Measurements from ENCODE around the gene FAM117A.
A peak's percentile ranks its signal among the peaks of the same experiment; 100 is the strongest.

Gene FAM117A

GRCh38 chr17:49703557-49704277, 60.2 kb downstream of the FAM117A start:
- no peak overlapping the region for H3K4me3 ChIP-seq (ENCODE audit: low read depth, low read length)
- H3K9ac ChIP-seq (ENCODE audit: low read length): no peak overlapping the region
- H3K36me3 ChIP-seq (ENCODE audit: control insufficient read depth, insufficient read depth, low read length): peaks cover 60% of the 10 kb centered on the region
- H3K27ac ChIP-seq (ENCODE audit: low read depth, low read length): no peak overlapping the region
- H3K9me3 ChIP-seq (ENCODE audit: control insufficient read depth, insufficient read depth, low read depth, low read length): no peaks in the 10 kb centered on the region
- peaks cover 4% of the 10 kb centered on the region; the same call in 1 of the 2 replicates for H3K4me1 ChIP-seq (ENCODE audit: control insufficient read depth, insufficient read depth, low read length)
- H3K27me3 ChIP-seq (ENCODE audit: control insufficient read depth, insufficient read depth, low read length): no peaks in the 10 kb centered on the region

DNA sequence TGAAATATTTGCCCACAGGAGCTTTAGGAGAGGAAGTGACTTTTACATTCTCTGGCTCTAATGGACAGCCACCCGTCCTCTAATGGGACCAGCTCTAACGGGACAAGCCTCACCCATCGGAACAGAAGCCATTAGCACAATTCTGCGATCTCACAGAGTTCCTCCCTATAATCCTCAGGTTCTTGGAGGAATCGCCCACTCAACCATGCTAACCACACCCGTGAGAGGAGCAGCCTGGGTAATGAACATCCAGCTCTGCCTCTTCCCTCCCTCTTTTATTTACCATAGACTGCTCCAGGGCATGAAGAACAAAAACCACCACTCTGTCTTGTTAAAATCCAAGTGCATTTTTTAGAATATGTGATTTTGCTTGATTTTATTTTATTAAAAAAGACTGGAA, 63.0 kb downstream of the FAM117A start:
- Histone ChIP-seq H3K4me3 (ENCODE audit: low read depth, low read length) (no peak overlapping the region), H3K27me3 (ENCODE audit: control insufficient read depth, insufficient read depth, low read length) (no peaks in the 10 kb centered on the region), H3K36me3 (ENCODE audit: control insufficient read depth, insufficient read depth, low read length) (peaks cover 60% of the 10 kb centered on the region), H3K27ac (ENCODE audit: low read depth, low read length) (no peak overlapping the region), H3K9me3 (ENCODE audit: control insufficient read depth, insufficient read depth, low read depth, low read length) (no peaks in the 10 kb centered on the region), H3K4me1 (ENCODE audit: control insufficient read depth, insufficient read depth, low read length) (no peaks in the 10 kb centered on the region), H3K9ac (ENCODE audit: low read length) (no peak overlapping the region)

GRCh38 chr17:49699966-49700575, 63.9 kb downstream of the FAM117A start:
- Histone ChIP-seq H3K9ac (ENCODE audit: low read length) (no peak overlapping the region), H3K36me3 (ENCODE audit: control insufficient read depth, insufficient read depth, low read length) (peaks cover 51% of the 10 kb centered on the region), H3K4me3 (ENCODE audit: low read depth, low read length) (no peak overlapping the region), H3K27me3 (ENCODE audit: control insufficient read depth, insufficient read depth, low read length) (peaks cover under 1% of the 10 kb centered on the region; the same call in 1 of the 2 replicates), H3K4me1 (ENCODE audit: control insufficient read depth, insufficient read depth, low read length) (0 out of 2 replicates have a peak, but pooled peaks cover 2% of the 10 kb centered on the region), H3K27ac (ENCODE audit: low read depth, low read length) (no peak overlapping the region), H3K9me3 (ENCODE audit: control insufficient read depth, insufficient read depth, low read depth, low read length) (no peaks in the 10 kb centered on the region)

DNA sequence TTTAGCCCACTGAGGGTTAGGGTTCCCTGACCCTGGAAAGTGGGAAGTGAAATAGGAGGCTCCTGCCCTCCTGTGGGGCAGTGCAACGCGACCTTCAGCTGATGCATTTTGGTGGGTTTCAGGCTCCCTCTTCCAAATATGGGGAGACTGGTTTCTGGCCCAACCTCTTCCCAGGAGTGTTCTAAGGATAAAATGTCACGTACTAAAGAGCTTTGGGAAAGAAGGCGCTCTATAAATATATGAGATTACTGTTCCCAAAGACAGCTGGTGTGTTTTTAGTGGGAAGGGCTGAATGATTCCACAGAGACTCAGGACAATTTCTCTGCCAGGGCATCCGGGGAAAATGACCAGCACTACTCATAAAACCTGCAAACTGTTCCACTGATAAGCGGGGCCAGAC, 65.9 kb downstream of the FAM117A start:
- H3K4me1 ChIP-seq (ENCODE audit: control insufficient read depth, insufficient read depth, low read length): 0 out of 2 replicates have a peak, but pooled peaks cover 6% of the 10 kb centered on the region
- H3K27me3 ChIP-seq (ENCODE audit: control insufficient read depth, insufficient read depth, low read length): peaks cover 5% of the 10 kb centered on the region; the same call in 1 of the 2 replicates
- peaks cover 31% of the 10 kb centered on the region for H3K36me3 ChIP-seq (ENCODE audit: control insufficient read depth, insufficient read depth, low read length)
- H3K9me3 ChIP-seq (ENCODE audit: control insufficient read depth, insufficient read depth, low read depth, low read length): no peaks in the 10 kb centered on the region
- no peak overlapping the region for H3K4me3 ChIP-seq (ENCODE audit: low read depth, low read length)
- no peak overlapping the region for H3K27ac ChIP-seq (ENCODE audit: low read depth, low read length)
- H3K9ac ChIP-seq (ENCODE audit: low read length): no peak overlapping the region

DNA sequence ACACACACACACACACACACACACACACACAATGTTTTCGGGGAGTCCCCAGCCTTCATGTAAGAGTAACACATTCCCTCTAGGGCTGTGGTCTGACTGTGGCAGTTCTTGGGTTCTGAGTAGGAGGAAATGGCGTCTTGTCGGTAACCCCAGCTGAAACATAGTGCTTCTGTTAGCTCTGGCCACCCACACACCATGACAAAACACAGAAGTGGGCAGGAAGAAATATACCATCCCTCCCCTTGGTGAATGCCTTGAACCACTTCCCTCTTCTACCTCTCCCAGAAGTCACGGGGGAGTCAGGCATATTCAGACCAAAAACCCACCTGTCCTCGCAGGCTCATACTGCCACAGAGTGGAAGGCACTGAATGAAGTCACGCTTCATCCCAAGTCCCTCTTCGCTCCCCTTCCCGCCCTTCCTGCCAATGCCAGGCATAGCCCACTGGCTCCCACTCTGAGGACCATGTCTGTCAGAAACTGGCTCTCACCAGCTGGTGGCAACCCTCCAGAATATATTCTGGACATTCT, 67.6 kb downstream of the FAM117A start:
- H3K27me3 ChIP-seq (ENCODE audit: control insufficient read depth, insufficient read depth, low read length): peaks cover 5% of the 10 kb centered on the region; the same call in 1 of the 2 replicates
- H3K9ac ChIP-seq (ENCODE audit: low read length): no peak overlapping the region
- H3K4me1 ChIP-seq (ENCODE audit: control insufficient read depth, insufficient read depth, low read length): peaks cover 12% of the 10 kb centered on the region
- H3K9me3 ChIP-seq (ENCODE audit: control insufficient read depth, insufficient read depth, low read depth, low read length): no peaks in the 10 kb centered on the region
- H3K27ac ChIP-seq (ENCODE audit: low read depth, low read length): no peak overlapping the region
- H3K36me3 ChIP-seq (ENCODE audit: control insufficient read depth, insufficient read depth, low read length): peaks cover 14% of the 10 kb centered on the region
- no peak overlapping the region for H3K4me3 ChIP-seq (ENCODE audit: low read depth, low read length)

GRCh38 chr17:49695698-49696232, 68.2 kb downstream of the FAM117A start:
- Histone ChIP-seq H3K36me3 (ENCODE audit: control insufficient read depth, insufficient read depth, low read length) (peaks cover 9% of the 10 kb centered on the region), H3K27ac (ENCODE audit: low read depth, low read length) (no peak overlapping the region), H3K9ac (ENCODE audit: low read length) (no peak overlapping the region), H3K9me3 (ENCODE audit: control insufficient read depth, insufficient read depth, low read depth, low read length) (no peaks in the 10 kb centered on the region), H3K27me3 (ENCODE audit: control insufficient read depth, insufficient read depth, low read length) (peaks cover 5% of the 10 kb centered on the region; the same call in 1 of the 2 replicates), H3K4me1 (ENCODE audit: control insufficient read depth, insufficient read depth, low read length) (peaks cover 12% of the 10 kb centered on the region), H3K4me3 (ENCODE audit: low read depth, low read length) (no peak overlapping the region)

DNA sequence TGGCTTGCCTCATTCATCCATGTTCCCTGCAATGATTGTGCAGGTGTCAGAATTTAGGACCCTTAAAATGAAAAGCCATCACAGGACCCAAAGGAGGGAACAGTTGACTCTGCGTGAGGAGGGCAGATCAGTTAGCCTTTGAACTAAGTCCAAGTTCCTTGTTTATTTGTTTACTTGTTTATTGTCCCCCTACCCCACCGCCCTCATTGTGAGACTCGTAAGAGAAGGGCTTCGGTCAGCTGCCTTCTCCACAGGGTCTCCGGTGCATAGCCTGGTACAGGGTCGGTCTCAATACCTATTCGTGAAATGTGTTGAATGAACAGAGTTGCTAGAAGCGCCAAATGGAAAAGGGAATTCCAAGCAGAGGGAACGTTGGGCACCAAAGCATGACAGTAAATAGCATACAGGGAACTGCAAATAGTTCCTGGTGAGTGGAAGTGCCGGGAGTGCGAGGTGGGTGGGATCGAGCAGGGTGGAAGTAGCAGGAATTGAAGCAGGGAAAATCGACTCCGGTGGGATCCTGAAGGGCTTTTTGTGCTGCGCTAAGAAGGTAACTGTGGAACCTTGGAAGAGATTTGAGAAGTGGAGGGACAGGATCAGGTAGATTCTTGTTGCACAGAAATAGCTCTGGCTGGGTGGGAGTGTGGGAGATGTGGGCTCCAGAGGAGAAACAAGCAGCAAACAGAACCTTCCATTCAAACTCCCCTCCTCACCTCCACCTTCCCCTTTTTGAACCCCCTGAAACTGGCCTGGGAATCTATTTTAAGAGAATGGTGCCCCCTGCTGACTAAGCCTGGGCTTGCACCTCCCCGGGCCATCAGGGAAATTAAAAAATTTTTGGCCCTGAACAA, 68.9 kb downstream of the FAM117A start:
- Histone ChIP-seq H3K27ac (ENCODE audit: low read depth, low read length) (no peak overlapping the region), H3K9ac (ENCODE audit: low read length) (no peak overlapping the region), H3K36me3 (ENCODE audit: control insufficient read depth, insufficient read depth, low read length) (peaks cover 2% of the 10 kb centered on the region; the same call in 1 of the 2 replicates), H3K4me1 (ENCODE audit: control insufficient read depth, insufficient read depth, low read length) (peaks cover 12% of the 10 kb centered on the region), H3K9me3 (ENCODE audit: control insufficient read depth, insufficient read depth, low read depth, low read length) (no peaks in the 10 kb centered on the region), H3K4me3 (ENCODE audit: low read depth, low read length) (peak overlapping the region; percentile 34), H3K27me3 (ENCODE audit: control insufficient read depth, insufficient read depth, low read length) (peaks cover 5% of the 10 kb centered on the region; the same call in 1 of the 2 replicates)

DNA sequence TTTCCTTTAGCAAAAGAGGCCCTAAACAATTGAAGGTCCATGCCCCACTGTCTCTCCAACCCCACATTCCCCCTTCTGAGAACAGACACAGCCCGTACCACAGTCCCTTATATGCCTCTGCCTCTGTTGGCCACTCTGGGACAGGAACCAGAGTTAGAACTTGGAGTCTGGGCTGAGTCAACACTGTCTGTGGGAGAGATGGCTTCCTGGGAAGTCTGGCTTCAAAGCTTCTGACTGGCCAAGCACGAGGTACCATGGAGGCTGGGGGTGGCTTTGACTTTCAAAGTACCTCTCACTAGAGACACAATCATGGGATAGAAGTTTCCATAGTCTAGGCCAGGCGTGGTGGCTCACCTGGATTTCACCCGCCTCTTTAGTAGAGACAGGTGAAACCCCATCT, 71.2 kb downstream of the FAM117A start:
- Histone ChIP-seq H3K36me3 (ENCODE audit: control insufficient read depth, insufficient read depth, low read length) (no peaks in the 10 kb centered on the region), H3K4me3 (ENCODE audit: low read depth, low read length) (no peak overlapping the region), H3K27ac (ENCODE audit: low read depth, low read length) (no peak overlapping the region), H3K4me1 (ENCODE audit: control insufficient read depth, insufficient read depth, low read length) (peaks cover 16% of the 10 kb centered on the region), H3K27me3 (ENCODE audit: control insufficient read depth, insufficient read depth, low read length) (peaks cover 5% of the 10 kb centered on the region; the same call in 1 of the 2 replicates), H3K9ac (ENCODE audit: low read length) (no peak overlapping the region), H3K9me3 (ENCODE audit: control insufficient read depth, insufficient read depth, low read depth, low read length) (no peaks in the 10 kb centered on the region)

DNA sequence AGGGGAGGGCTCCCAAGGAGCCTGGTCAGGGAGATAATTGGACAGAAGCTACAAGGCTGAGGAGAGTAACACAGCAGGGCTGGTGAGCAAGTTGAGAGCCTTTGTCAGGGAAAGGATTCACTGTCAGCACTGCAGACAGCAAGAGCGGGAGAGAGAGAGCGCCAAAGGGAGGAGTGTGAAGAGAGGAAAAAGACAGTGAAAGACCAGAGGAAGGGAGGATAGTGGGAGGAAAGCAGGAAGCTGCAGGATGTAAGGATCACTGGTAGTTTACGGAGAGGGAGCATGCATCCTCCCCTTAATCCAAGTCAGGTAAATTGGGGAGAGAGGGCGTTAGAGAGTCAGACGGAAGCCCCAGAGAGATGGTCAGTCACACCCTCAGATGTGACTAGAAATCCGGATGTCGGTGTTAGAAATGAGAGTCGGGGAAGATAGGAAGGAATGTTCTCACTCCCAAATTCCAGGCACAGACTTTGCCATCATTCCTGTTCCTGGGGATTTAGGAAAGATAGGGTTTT, 72.2 kb downstream of the FAM117A start:
- H3K9me3 ChIP-seq (ENCODE audit: control insufficient read depth, insufficient read depth, low read depth, low read length): no peaks in the 10 kb centered on the region
- peaks cover 16% of the 10 kb centered on the region for H3K4me1 ChIP-seq (ENCODE audit: control insufficient read depth, insufficient read depth, low read length)
- no peaks in the 10 kb centered on the region for H3K36me3 ChIP-seq (ENCODE audit: control insufficient read depth, insufficient read depth, low read length)
- no peak overlapping the region for H3K4me3 ChIP-seq (ENCODE audit: low read depth, low read length)
- no peak overlapping the region for H3K9ac ChIP-seq (ENCODE audit: low read length)
- H3K27me3 ChIP-seq (ENCODE audit: control insufficient read depth, insufficient read depth, low read length): peaks cover 5% of the 10 kb centered on the region; the same call in 1 of the 2 replicates
- H3K27ac ChIP-seq (ENCODE audit: low read depth, low read length): no peak overlapping the region

- no peak overlapping the region for H3K27ac ChIP-seq (ENCODE audit: low read depth, low read length)
- H3K9ac ChIP-seq (ENCODE audit: low read length): no peak overlapping the region
- no peaks in the 10 kb centered on the region for H3K9me3 ChIP-seq (ENCODE audit: control insufficient read depth, insufficient read depth, low read depth, low read length)
- H3K4me1 ChIP-seq (ENCODE audit: control insufficient read depth, insufficient read depth, low read length): peaks cover 16% of the 10 kb centered on the region
- peaks cover 5% of the 10 kb centered on the region; the same call in 1 of the 2 replicates for H3K27me3 ChIP-seq (ENCODE audit: control insufficient read depth, insufficient read depth, low read length)
- no peak overlapping the region for H3K4me3 ChIP-seq (ENCODE audit: low read depth, low read length)
- H3K36me3 ChIP-seq (ENCODE audit: control insufficient read depth, insufficient read depth, low read length): no peaks in the 10 kb centered on the region
Observed at GRCh38 chr17:49691086-49691676, 72.8 kb downstream of the FAM117A start.
